GM19468 (cell line): ENCODE measurements around the gene SLC19A1.

Experiments
- ATAC-seq: cut with Tn5 transposase; IDR thresholded peaks from one replicate; pipeline ENCODE4 v1.9.1; 2021; ENCODE audit warnings: mild to moderate bottlenecking, moderate library complexity, moderate number of reproducible peaks; ENCODE audit not compliant: unreplicated experiment; ENCODE audit errors: extremely low read depth

Gene SLC19A1

DNA sequence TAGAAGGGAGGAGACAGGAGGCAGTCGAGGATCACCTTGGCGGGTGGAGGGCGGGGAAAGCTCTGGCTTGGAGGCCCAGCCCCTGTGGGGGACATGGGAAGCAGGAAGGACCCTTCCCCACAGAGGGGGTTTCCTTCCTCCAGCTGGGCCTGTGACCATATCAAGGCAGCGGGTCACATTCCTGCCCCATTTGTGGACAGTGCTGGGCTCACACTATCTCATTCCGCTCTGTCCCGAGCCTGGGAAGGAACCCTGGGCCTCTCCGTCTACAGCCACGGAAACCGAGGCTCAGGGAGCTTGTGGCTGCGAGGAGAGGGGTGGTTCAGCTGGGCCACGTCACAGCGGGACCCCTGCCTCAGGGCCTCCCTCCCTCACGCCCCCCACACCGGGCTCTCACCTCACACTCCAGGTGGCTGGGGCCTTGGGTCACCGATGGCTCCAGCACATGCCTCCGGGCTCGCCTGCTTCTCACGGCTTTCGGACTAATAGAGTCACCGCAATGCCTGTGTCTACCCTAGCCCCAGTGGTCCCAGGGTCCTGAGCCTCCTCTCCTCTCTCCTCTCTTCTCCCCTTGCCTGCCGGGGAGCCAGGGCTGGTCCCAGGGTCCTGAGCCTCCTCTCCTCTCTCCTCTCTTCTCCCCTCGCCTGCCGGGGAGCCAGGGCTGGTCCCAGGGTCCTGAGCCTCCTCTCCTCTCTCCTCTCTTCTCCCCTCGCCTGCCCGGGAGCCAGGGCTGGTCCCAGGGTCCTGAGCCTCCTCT is 56.4 kb downstream of the SLC19A1 start:
- ATAC-seq = no peak

DNA sequence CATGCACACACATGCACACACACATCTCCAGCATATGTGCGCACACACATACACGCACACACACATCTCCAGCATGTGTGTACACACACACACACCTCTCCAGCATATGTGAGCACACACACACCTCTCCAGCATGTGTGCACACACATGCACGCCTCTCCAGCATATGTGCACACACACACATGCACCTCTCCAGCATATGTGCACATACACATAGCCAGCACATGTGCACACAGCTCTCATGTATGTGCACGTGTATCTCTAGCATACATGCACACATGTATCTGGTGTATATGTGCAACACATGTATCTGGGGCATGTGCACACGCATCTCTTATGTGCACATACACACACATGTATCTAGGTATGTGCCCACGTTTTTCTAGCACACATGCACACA is 57.9 kb downstream of the SLC19A1 start:
- ATAC-seq = no peak

DNA sequence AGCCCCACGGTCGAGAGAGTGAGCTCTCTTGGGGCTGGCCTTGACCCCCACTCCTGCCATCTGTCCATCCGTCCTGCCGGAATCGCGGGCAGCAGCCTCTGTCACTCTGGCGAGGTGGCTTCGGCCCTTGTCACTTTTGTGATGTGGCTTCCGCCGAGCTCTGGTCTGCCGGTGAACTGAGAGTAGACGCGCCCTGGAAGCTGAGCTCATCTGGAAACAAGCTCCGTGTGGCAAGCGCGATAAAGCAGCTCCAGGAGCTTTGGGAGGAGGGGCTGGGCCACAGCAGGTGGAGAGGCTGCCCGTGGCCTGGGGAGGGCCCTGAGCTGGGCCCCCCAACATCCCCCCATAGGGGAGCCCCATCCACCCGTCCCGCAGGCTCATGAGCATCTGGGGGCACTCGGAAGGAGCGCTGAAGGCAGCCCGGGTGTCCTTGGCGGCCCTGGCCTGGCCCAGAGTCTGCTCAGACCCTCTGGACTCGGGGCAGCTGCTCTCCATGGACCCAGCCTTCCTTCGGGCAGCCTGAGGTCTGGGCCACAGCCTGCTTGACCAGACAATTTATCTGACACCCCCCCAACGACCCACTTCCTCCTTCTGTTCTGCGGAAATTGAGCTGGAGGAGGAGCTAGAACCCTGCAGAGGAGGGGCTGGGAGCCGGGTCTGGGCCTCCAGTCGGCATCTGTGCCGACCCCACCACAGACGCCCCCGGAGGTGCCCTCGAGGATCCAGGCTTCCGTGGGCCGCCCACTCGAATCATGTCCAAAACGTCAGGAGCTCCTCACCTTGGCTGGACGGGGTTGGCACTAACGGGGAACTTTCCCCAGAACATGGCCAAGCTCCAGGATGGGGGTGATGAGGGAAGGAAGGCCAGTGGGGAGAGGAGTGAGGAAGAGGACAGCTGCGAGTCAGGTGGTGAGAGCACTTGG is 59.1 kb downstream of the SLC19A1 start:
- no peak for ATAC-seq

DNA sequence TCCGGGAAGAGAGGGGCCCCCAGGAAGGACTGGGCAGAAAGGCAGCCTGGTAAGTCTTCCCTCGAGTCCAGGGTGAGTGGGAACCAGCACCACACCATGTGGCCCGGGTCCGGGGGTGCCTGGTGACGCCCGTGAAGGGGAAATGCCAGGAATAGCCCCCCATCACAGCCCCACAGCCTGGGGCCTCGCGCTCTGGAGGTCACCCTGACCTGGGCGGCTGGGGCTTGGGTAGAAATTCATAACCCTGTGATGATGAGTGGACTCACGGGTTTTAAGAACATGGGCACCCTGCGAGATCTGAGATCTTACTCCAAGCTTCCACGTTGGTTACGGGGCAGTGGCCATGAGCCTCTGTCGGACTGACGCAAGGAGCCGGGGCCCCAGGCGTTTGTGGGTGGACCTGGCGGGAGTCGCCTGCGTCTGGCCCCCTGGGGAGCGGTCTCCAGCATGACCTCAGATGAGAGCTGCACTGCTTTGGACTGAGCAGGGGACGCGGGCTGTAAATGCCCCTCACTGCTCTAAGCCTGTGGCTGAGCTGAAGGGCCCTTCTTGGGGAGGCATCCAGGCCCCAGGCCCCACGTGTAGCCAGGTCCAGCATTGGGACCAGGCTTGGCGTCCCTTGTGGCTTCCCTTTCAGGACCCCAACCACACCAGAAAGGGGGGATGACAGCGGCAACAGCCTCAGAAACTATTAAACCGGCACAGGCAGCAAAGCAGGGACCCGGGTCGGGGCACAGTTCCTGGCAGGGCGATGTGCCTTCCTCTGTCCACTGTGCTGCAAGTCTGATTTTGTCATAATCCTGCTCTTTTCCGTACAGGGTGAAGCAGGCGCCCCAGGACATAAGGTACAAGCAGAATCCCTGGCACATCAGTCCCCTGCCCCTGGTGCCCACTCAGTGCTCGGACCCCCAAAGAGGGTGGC is 60.0 kb downstream of the SLC19A1 start:
- no peak for ATAC-seq

DNA sequence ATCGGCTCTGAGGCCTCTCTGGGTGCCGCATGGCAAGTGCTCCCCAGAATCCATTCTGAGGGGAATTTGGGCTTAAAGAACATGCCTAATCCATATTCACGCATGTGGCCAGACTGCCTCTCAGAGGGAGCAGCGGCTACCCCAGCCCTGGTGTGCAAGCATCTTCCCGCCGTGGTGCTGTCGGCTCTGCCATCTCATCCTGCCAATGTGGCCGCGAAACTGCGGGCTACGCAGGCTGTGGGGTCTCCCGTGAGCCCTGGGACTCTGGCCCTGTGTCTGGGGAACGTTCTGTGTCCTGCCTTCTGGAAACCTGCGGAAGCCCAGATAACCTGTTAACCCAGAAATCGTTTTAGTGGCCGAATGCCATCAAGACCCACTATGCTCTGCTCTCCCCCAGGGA is 60.7 kb downstream of the SLC19A1 start:
- no peak for ATAC-seq

DNA sequence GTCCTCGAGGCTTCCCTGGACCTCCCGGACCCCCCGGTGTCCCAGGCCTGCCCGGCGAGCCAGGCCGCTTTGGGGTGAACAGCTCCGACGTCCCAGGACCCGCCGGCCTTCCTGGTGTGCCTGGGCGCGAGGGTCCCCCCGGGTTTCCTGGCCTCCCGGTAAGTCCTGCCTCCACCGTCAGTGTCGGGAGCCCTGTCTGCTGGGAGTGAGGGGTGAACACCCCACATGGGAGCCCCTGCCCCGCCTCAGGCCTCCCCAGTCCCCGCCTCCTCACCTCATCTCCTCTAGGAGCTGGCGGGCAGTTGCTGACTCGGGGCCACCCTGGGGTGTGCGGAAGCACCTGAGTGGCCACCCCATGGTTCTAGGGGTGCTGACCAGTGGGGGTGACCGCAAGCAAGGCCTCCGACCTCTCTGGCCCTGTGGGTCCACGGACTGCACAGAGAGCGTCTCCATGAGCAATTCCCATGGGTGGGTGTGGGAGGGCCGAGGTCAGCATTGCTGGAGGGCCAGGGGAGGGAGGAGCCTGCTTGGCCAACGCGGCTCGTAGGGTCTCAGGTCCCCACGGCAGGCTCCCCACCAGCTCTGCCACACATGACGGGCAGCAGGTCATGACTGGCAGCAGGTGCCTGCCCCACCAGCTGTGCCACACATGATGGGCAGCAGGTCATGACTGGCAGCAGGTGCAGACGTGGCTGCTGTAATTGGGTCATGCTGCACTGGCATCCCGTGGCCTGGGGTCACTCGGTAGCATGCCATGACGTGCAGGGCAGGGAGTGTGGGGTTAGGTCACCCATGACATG is 61.3 kb downstream of the SLC19A1 start:
- no peak for ATAC-seq

DNA sequence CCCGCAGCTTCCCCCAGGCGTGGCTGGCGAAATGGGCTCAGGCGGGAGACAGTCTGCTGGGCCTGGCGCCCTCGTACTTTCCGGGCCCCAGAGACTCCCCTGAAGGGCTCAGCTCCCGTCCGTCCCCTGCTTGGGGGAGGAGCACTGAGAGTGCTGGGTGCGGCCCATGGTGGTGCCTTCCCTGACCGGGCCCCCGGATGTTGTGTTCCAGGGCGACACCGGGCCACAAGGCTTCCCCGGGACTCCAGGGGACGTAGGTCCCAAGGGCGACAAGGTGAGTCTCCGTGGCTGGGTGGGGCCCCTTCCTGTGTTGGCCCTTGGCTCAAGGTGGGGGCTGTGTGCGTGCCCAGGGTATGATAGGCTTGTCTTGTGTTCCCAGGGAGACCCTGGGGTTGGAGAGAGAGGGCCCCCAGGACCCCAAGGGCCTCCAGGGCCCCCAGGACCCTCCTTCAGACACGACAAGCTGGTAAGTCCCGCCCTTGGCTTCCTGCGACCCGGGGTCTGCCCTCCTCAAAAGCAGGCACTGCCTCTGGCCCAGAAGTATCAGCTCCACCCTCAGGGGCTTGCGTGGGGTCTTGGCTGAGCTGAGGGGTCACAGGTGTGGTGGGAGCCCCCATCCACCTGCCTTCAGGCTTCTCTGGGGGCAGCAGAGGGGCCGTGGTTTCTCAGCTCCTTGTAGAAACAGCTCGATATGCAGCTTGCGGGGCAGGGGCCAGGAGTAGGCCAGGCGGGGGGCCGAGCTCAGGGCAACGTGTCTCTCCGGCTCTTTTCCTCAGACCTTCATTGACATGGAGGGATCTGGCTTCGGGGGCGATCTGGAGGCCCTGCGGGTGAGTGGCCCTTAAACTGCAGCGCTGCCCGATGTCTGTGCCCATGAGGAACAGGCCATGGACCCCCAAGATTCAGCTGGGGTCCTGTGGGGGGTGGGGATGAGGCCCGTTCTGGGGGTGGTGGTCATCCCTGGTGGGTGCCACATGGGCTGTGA is 62.3 kb downstream of the SLC19A1 start:
- no peak for ATAC-seq

DNA sequence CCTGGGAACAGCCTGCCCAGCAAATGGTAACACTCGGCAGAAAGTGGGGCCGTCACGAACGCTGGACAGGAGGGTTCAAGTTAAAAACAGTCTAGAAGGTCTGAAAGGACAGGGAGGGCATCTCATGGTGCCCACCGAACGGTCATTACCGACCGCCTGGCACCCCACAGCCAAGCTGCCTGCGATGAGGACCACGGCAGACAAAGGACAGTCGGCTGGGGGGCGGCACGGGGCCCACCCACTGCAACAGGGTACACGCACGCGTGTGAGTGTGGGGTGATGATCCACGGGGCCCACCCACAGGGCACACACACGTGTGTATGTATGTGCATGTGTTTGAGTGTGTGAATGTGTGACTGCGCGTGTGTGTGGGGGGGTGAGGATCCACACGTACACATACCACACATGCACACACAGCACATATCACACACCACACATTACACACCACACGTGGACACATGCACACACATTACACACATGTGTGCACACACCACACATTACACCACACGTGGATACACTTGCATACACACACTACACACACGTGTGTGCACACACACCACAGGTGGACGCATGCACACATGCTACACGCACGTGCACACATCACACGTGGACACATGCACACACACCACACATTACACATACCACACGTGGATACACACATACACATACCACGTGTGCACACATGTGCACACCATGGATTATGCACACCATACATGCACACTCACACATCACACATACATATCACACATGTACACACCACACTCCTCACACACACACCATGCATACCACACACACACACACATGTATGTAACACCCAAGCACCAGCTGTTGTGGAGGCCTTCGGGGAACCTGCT is 63.2 kb downstream of the SLC19A1 start:
- no peak for ATAC-seq

DNA sequence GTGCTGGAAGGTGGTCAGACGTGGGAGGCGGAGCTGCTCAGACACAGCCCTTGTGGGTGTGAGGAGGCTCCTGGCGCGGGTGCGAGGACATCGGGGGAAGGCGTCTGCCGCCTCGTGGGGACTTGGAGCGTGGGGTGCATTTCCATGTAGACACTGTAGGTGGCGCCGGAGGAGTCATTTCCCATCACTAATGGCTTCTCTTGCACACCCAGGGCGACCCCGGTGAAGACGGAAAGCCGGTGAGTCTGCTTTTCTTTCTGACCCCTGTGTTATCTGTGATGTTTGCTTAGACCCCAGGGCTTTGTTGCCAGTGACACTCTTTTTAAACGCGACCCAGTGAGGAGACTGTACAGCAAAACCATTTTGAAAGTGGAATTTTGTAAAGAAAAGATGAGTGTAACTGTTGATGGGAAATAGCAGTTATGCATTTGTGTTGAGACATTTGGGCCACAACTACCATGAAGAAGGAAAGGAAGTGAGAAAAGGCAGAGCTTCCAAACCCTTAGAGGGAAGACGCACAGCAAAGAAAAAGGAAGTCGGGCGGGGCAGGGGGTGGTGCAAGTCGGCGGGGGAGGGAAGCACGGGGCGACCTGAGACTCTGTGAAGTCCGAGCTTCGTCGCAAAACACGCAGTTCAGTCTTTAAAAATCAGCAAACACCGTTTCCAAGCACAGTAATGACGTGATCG is 64.0 kb downstream of the SLC19A1 start:
- ATAC-seq = no peak

DNA sequence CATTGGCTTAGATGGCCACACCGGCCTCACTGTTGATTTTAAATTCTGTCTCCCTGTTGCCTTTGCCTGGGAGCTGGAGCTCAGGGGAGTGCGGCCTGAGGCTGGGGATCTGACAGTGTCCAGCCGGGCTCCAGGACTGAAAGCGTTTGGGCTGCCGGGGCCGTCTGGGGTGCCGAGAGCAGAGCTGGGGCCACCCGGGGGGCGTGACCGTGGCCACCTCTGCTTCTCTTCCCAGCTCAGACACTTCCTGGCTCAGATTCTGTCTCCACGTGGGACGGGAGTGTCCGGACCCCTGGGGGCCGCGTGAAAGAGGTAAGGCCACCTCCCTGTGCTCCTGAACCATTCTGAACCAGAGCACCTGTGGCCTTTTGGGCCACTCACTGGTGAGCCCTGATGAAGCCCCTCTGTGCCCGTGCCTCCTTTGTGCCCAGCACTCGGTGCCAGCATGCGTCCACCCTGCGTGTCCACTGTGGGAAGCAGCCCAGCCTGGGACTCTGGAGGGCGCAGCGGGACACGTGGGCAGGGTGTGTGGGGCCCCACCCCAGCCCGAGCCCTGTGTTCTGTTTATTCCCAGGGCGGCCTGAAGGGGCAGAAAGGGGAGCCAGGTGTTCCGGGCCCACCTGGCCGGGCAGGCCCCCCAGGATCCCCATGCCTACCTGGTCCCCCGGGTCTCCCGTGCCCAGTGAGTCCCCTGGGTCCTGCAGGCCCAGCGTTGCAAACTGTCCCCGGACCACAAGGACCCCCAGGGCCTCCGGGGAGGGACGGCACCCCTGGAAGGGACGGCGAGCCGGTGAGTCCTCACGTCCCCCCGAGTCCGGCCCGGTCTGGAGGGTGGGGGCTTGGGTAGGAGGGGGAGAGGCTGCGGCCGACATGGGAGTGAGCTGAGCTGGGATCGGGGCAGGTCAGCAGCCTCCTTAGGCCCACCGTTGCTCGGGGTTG is 64.8 kb downstream of the SLC19A1 start:
- no peak for ATAC-seq

DNA sequence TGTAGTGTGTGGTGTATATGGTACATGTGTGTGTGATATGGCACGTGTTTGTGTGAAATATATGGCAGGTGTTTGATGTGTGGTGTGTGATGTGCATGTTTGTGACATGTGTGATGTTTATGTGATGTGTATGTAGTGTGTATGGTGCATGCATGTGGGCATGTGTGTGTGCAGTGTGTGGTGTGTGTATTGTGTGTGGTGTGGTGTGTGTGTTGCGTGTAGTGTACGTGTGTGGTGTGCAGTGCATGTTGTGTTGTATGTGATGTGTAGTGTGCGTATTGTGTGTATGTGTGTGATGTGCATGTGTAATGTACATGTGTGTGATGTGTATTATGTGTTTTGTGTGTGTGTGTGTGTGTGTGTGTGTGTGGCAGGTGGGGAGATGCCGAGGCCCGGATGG is 65.7 kb downstream of the SLC19A1 start:
- no peak for ATAC-seq

DNA sequence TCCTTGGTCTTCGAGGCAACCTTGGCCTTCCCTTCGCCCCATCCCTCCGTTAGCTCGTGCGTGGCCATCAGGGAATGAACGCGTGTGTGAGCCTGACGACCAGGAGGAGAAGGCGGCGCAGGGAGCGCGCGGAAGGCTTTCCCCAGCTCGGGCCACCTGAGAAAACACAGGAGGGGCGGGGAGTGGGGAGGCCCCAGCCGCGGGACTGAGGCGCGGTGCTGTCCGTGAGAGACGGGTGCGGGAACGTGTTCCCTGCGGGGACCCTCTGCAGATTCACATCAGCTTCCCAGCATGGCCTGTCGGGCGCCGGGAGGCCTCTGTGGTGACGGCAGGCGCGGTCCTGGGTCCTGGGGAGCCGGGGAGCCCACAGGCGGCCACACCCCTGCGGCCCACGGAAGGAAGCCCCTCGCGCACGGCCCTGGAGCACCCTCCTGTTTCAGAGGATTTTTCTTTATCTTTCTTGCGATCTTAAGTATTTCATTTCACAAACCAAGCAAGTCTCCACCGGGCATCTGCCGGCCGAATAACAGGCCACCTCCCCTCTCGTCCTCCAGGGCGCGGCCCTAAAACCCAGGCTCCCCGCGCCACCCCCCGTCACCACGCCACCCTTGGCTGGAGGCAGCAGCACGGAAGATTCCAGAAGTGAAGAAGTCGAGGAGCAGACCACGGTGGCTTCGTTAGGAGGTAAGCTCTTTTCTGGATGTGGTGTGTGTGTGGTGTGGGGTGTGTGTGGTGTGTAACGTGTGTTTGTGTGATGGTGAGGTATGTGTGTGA is 66.3 kb downstream of the SLC19A1 start:
- ATAC-seq = no peak

DNA sequence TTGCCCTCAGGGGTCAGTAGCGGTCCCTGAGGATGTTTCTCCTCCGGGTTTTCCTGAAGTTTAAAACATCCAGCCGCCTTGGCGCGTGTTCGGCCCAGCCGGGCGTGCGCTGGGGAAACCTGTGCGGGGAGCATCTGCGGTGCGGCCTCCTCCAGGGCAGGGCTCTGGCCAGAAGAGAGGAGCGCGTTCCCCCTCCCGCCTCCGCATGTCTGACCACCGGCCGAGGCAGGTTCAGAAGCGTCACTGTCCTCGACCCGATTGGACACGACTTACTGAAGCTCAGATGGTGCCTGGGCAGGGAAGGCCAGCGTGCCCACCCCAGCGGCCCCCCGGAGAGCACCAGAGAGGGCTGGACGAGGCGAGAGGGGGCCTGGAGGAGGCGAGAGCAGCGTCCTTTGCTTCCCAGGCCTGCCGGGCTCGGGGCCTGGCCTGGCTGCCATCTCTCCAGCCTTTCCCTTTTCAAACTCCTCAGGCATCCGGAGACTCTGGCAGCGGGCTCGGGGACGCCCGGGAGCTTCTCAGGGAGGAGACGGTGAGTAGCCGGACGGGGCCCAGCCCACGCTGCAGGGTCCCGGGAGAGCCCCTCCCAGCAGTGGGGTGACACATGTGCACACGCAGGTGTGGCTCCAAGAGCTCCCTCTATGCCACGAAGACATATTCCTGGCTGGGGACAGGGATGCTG is 67.1 kb downstream of the SLC19A1 start:
- no peak for ATAC-seq

DNA sequence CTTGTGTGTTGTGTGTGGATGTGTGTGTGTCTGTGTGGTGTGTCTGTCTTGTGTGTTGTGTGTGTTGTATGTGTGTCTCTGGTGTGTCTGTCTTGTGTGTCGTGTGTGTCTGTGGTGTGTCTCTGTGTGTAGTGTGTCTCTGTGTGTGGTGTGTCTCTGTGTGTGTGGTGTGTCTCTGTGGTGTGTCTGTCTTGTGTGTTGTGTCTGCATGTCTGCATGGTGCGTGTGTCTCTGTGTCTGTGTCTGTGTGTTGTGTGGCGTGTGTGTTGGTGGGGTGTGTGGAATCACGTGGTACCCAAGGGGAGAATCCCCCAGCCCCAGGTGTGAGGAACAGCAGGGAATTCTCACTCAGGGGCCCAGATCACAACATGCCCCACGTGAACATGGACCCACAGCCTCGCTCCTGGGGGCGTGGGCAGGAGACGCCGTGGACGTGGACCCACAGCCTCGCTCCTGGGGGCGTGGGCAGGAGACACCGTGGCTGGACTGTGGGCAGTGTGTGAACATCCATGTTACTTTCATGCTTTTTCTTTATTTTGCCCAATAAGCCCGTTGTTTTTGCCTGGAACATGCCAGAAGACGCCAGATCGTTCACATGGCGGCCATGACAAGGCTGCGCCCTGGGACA is 67.8 kb downstream of the SLC19A1 start:
- ATAC-seq = no peak
